ENCODE data around the gene BRD3. TPM values are rescaled to one million over a fixed set of nuclear protein-coding genes. Genes with fewer than 3 reads are reported as not detected.

The BRD3 gene
- polyA plus RNA-seq, 2 of the 4 experiments (the other 2 are of a cell fraction), result 9.0 to 15.3 TPM

DNA sequence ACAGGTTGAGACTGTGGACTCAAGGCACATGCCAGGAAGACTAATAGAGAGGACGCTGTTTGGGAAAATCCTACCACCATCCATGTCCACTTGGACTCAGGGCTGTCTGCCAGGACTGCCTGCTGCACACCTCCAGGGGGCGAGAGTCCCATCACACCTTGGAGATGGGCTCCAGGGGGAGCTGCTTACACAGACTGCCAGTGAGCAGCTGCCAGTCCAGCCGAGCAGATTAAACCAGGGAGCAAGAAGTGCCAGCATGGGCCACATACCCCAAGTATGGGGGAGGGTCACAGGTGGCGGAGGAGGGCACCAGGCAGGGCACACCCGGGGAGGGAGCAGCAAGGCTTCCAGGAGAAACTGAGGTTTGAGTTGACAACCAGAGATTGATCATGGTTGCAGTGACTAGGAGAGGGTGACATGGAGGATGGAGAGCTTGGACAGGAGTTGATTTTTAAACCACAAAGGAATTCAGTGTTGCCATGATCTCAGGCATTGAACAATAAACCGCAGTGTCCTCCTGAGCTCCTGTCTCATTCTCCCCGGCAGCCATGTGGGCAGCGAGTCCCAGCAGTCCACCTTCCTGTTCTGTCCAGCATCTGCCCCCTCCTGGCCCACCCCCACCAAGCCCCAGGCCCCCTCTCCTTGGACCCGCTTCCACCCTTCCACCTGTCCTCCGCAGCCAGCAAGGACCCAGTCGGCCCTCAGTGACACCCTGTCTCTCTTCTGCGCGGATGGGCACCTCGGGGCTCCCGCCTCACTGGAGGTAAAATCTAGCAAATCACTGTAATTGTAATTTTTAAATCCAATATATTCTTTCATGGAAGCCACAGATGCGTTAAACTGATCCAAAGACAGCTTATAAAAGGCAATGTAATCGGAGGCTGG, 72.6 kb downstream of the BRD3 start:
- Histone ChIP-seq H3K4me3 (no peak overlapping the region), H3K4me2 (no peak overlapping the region), H3K9me3 (no peaks in the 10 kb centered on the region), H3K27ac (no peak overlapping the region), H3K4me1 (peaks cover 24% of the 10 kb centered on the region)
- ChIA-PET CTCF (interaction anchor here (0.6 to 5.5 kb wide), 60 partner anchors 10 to 621 kb away, joined by 3 to 348 read pairs (median 4); partner anchors contain the start of genes BRD3OS and DBH), POLR2A (interaction anchor here (2.2 kb wide), 1 partner anchor 213 kb away, joined by 9 read pairs; no protein-coding TSS in a partner anchor)
- FAIRE-seq, result no peak
- TF ChIP-seq NFE2L2 (conservative IDR thresholded peaks at IDR 0.05; ENCODE audit: low read length), result no peak
- TF ChIP-seq TP53 (CRISPR knock-in tag; IDR thresholded peaks at IDR 0.05), result 0 out of 2 replicates have a peak, but pooled peaks have one; percentile 48
- TF ChIP-seq RAD21 (conservative IDR thresholded peaks at IDR 0.05 in 1 of 2, IDR thresholded peaks at IDR 0.05 in 1 of 2), result peak in 1 of 2 experiments; percentile 43; a peak in 2 of 5 replicates
- 45% methylated on average over 15 of the region's 17 CpGs for WGBS (ENCODE audit: missing lambda C conversion rate)
- DNase-seq (ENCODE audit: low read depth in 1 of 2, low spot score in 1 of 2), result peak; percentile 71 to 72
- peak; percentile 15 to 31; a peak in 3 of 6 replicates for ATAC-seq

DNA sequence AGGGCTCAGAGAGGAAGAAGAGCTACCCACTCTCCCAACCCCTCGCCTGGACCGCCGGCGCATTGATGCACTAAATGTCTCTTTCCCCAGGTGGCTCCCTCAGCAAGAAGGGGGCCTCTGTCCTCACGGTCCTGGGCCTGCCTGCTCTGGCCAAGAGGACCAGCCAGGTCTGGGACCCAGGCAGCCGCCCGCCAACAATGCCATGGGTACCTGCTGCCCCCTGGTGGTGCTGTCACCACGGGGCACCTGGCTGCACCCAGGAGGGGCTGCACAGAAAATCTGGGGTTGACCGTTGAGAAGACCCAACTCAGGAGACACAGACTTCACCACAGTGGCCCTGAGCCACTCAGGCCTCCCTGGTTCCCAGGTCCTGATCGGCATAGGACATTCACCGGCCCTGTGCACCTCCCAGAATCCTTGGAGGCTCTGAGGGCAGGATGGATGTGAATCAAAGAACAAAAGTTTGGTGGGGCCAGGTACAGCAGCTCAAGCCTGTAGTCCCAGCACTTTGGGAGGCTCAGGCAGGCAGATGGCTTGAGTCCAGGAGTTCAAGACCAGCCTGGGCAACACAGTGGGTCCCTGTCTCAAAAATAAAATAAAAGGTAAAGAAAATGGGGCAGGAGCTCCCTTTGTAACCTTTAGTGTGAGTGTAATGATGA, 73.3 kb downstream of the BRD3 start:
- DNase-seq (ENCODE audit: low read depth in 1 of 2, low spot score in 1 of 2) (peak; percentile 72 to 86), FAIRE-seq (no peak), ATAC-seq (peak; percentile 49 to 81)
- peaks cover 31% of the 10 kb centered on the region for H3K4me1 ChIP-seq
- WGBS (ENCODE audit: missing lambda C conversion rate), result 0% methylated on average over 5 of the region's 11 CpGs
- H3K9me3 ChIP-seq, result no peaks in the 10 kb centered on the region
- peak overlapping the region; percentile 99 for H3K4me2 ChIP-seq
- H3K4me3 ChIP-seq, result no peak overlapping the region
- ChIA-PET CTCF (interaction anchor here (0.6 to 5.5 kb wide), 98 partner anchors 8 to 620 kb away, joined by 3 to 348 read pairs (median 4); partner anchors contain the start of genes BRD3OS, DBH and WDR5), POLR2A (interaction anchor here (1.5 to 2.2 kb wide), 3 partner anchors 120 to 212 kb away, joined by 3 to 12 read pairs (median 9); no protein-coding TSS in a partner anchor)
- TF ChIP-seq, protein P1, sequence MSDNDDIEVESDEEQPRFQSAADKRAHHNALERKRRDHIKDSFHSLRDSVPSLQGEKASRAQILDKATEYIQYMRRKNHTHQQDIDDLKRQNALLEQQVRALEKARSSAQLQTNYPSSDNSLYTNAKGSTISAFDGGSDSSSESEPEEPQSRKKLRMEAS (IDR thresholded peaks at IDR 0.05), result peak; percentile 37; the same call in 1 of the 2 replicates
- TF ChIP-seq RAD21 (conservative IDR thresholded peaks at IDR 0.05 in 1 of 2, IDR thresholded peaks at IDR 0.05 in 1 of 2), result peak; percentile 97 to 98
- TF ChIP-seq FOXS1 (CRISPR knock-in tag; IDR thresholded peaks at IDR 0.05), result no peak
- peak; percentile 96 for TF ChIP-seq SMC3 (IDR thresholded peaks at IDR 0.05)
- TF ChIP-seq, protein P2, sequence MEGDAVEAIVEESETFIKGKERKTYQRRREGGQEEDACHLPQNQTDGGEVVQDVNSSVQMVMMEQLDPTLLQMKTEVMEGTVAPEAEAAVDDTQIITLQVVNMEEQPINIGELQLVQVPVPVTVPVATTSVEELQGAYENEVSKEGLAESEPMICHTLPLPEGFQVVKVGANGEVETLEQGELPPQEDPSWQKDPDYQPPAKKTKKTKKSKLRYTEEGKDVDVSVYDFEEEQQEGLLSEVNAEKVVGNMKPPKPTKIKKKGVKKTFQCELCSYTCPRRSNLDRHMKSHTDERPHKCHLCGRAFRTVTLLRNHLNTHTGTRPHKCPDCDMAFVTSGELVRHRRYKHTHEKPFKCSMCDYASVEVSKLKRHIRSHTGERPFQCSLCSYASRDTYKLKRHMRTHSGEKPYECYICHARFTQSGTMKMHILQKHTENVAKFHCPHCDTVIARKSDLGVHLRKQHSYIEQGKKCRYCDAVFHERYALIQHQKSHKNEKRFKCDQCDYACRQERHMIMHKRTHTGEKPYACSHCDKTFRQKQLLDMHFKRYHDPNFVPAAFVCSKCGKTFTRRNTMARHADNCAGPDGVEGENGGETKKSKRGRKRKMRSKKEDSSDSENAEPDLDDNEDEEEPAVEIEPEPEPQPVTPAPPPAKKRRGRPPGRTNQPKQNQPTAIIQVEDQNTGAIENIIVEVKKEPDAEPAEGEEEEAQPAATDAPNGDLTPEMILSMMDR (IDR thresholded peaks at IDR 0.05), result peak; percentile 92
- no peak for TF ChIP-seq HOXB5 (CRISPR knock-in tag; IDR thresholded peaks at IDR 0.05)
- TF ChIP-seq RNF2 (IDR thresholded peaks at IDR 0.05; ENCODE audit: borderline replicate concordance, low read depth), result no peak
- peak overlapping the region in 1 of 2 experiments; percentile 99; a peak in 3 of 6 replicates for H3K27ac ChIP-seq

DNA sequence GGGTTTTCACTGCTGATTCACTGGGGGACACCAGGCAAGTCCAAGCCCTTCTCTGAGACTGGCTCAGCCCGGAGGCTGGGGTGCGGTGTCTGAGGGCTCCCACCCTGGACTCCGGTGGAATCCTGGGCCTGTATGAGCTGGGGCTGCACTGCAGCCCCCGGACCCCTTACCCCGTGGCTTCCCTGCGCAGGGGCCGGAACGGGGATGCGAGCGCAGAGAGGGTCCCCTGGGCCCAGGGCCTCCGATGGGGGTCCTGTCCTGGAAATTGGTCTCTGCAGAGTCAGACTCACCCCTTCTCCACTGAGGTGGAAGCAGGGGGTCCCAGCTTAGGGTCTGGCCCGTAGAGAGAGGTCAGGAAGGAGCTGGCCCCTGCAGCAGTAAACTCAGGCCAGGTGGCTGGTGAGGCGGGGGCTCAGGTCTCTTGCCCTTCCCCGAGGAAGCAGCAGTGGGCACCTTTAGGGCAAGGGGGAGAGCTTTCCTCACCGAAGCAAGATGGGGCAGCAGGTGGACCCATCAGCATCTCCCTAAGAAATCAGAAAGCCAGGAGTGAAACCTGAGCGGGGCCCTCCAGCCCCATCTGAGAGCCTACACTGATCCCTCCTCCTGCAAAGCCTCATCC, 74.1 kb downstream of the BRD3 start:
- CTCF ChIA-PET, result interaction anchor here (0.6 to 5.5 kb wide), 78 partner anchors 8 to 808 kb away, joined by 3 to 348 read pairs (median 5); partner anchors contain the start of genes BRD3OS, DBH and WDR5
- TF ChIP-seq, protein P3, sequence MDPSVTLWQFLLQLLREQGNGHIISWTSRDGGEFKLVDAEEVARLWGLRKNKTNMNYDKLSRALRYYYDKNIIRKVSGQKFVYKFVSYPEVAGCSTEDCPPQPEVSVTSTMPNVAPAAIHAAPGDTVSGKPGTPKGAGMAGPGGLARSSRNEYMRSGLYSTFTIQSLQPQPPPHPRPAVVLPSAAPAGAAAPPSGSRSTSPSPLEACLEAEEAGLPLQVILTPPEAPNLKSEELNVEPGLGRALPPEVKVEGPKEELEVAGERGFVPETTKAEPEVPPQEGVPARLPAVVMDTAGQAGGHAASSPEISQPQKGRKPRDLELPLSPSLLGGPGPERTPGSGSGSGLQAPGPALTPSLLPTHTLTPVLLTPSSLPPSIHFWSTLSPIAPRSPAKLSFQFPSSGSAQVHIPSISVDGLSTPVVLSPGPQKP (IDR thresholded peaks at IDR 0.05; ENCODE audit: low read depth, low read length), result no peak
- Histone ChIP-seq H3K27ac (peak overlapping the region; percentile 98 to 99), H3K4me1 (peaks cover 32% of the 10 kb centered on the region), H3K4me3 (peak overlapping the region; percentile 98), H3K9me3 (no peaks in the 10 kb centered on the region), H3K4me2 (peak overlapping the region; percentile 99)
- no peak for ATAC-seq
- WGBS (ENCODE audit: missing lambda C conversion rate), result 59% methylated on average over 3 of the region's 16 CpGs
- POLR2A ChIA-PET, result interaction anchor here (1.0 to 2.2 kb wide), 4 partner anchors 32 to 211 kb away, joined by 3 to 12 read pairs (median 7); partner anchors contain the start of gene BRD3OS
- DNase-seq (ENCODE audit: low read depth in 1 of 2, low spot score in 1 of 2), result no peak
- FAIRE-seq, result no peak

Measured in A549 (cell line).